HS-5 (cell line): ENCODE measurements around the gene SPTBN1.

Source experiments
- DNase-seq: peaks from one replicate; pipeline ENCODE4 v3.0.0-alpha.2; 2012; ENCODE audit warnings: low read depth

SPTBN1 gene

DNA sequence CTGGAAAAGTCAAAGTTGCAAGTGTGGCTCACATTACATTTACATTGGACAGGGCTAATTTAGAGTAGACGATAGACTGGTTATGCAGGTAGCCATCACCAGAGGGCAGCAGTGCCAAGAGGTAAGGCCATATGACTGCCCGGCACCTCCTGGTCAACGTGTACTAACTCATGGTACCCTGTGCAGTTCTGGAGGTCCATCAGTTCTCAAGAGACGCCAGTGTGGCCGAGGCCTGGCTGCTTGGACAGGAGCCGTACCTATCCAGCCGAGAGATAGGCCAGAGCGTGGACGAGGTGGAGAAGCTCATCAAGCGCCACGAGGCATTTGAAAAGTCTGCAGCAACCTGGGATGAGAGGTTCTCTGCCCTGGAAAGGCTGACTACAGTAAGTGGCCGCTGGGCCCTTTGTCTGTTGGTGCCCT lies 201.5 kb downstream of the SPTBN1 start:
- no peak for DNase-seq

GRCh38 chr2:54658564-54659071 lies 202.5 kb downstream of the SPTBN1 start:
- no peak for DNase-seq

- DNase-seq = no peak
Observed at GRCh38 chr2:54659527-54659926, 203.4 kb downstream of the SPTBN1 start.

DNA sequence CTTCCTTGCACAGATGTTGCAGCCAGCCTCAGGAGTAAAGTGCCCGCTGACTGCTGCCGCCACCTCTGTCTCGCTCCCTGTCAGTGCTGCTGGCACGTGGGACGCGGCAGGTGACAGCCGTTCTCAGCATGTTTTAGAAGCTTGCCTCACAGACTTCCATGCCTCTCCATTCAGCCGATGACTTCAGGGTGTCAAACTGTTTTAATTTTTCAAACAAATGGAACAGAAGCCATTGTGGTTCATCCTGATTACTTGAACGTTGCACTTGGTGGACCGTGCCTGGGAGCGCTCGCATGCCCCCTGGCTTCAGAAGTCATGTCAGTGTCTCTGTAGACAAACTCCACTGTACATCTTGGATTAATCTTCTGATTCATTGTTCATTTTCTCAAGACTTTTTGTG lies 204.6 kb downstream of the SPTBN1 start:
- no peak for DNase-seq

GRCh38 chr2:54663424-54664030 lies 207.4 kb downstream of the SPTBN1 start:
- DNase-seq = no peak

- DNase-seq = no peak
Observed at GRCh38 chr2:54664238-54664786, 208.2 kb downstream of the SPTBN1 start.

GRCh38 chr2:54665436-54665856 lies 209.3 kb downstream of the SPTBN1 start:
- no peak for DNase-seq

- peak; percentile 50 for DNase-seq
Observed at GRCh38 chr2:54666131-54666633, 210.1 kb downstream of the SPTBN1 start.

DNA sequence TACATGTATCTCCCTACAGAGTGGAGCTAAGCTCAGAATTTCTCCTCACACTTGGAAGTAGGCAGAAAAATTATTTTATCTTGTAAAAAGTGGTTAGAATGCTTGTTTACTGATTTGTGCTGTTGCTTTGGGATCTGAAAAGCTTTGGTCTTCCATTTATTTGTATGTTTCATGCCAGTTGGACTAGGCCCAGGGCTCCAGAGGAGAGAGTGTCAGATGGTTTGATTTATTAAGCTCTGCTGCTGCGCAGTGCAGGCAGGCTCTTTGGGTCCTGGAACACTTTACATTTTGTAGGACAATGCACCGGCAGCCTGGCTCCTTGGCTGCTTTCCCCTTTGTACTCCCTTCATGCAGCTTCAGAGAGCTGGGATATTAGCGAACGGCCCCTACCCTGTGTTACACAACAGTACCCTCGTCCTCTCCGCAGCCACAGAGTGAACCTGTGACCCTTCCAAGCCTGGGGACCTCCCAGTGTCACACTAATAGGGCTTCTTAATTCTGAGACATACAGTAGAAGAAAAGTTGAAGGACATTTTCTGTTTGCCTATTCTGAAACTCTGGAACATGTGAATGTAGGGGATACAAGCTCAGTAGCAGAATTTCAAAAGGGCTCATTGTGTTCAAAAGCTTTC lies 210.6 kb downstream of the SPTBN1 start:
- DNase-seq = no peak

- no peak for DNase-seq
Observed at GRCh38 chr2:54667266-54667639, 211.1 kb downstream of the SPTBN1 start.

GRCh38 chr2:54667726-54668650 lies 211.9 kb downstream of the SPTBN1 start:
- no peak for DNase-seq

DNA sequence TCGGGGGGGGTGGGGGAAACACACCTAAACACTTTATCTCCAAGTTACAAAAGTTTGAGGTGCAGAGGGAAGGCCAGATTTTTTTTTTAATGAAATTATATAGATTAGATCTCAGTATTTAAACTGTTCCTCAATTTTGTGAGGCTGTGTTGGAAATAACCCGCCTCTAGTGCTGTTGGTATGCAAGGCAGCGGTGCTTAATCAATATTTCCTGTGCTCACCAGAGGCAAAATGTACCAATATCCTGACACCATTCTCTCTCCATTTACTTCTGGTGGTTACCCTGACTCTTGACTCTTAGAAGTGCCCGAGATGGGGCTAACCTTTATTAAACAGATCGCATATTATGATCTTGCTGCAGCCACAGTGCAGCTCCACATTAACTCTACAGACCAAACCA lies 212.6 kb downstream of the SPTBN1 start:
- DNase-seq = no peak

DNA sequence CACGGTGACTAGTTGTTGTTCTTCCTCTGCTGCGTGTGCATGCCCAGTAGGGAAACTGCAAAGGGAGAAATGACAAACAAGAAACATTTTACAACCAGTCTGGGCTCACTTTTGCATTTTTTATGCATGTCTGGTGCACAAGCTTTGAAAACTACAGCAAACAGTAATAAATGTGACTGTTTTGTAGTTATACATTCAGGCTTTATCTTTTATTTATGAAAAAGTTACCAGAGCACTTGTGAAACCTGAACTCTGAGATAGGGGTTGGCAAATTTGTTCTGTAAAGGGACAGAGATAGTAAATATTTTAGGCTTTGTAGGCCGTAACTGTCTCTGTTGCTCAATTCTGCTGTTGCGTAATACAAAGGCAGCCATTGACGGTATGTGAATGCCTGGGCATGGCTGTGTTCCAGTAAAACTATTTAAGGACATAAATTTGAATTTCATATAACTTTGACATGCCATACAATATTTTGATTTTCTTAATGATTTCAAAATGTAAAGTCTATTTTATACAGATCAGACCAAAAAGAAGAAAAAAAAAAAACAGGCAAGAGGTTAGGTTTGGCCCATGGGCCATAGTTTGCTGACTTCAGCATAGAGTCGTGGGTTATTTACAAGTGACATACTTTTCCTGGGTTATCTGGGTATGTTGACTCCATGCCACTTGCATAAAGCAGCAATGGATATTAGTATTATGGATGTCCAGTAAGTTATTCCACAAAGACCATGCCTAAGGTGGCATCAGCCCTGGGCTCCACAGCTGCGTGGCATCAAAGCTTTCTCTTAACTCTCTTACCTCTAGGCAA lies 213.8 kb downstream of the SPTBN1 start:
- DNase-seq = peak; percentile 48

- DNase-seq = no peak
Observed at GRCh38 chr2:54670485-54671009, 214.4 kb downstream of the SPTBN1 start.

DNA sequence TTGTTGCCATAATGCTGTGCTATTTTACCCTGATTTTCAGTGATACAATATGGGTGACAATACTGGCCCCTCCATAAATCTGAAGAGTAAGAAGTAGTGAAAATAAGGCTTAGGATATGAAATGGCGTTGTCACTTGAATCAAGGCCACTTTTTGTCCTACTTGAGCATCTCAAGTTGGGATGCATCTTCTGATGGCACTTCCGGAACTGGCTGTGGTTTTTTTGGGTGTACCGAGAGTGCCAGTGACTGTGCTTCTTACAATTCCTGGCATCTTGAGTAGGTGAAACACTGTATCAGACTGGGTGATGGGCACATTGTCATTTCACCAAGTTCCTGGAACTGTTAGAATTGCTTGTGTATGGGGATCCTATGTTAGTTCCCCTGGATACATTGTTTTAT lies 214.9 kb downstream of the SPTBN1 start:
- no peak for DNase-seq

- no peak for DNase-seq
Observed at GRCh38 chr2:54671875-54672589, 215.9 kb downstream of the SPTBN1 start.

GRCh38 chr2:54672590-54673456 lies 216.7 kb downstream of the SPTBN1 start:
- DNase-seq = no peak

GRCh38 chr2:54673501-54673998 lies 217.4 kb downstream of the SPTBN1 start:
- DNase-seq = no peak

- DNase-seq = no peak
Observed at GRCh38 chr2:54675281-54675680, 219.2 kb downstream of the SPTBN1 start.
